Erythroblast (primary cell): ENCODE data around the gene CTNND2.
"Not testable (repeated sequence)": the region's sequence is repeated elsewhere in the genome, so short reads cannot be mapped to it uniquely, and the experiment has no call there.

ENCODE experiments used
- GATA1 ChIP-seq: IDR thresholded peaks from 2 replicates; pipeline ENCODE4 v1.6.1; 2011; ENCODE audit warnings: low read depth, mild to moderate bottlenecking, control low read depth, low read length, moderate library complexity
- POLR2A ChIP-seq: IDR thresholded peaks from 2 replicates; pipeline ENCODE4 v1.6.1; 2011; ENCODE audit warnings: mild to moderate bottlenecking, low read length

- TF ChIP-seq POLR2A, GATA1: not testable (repeated sequence)
Measured at GRCh38 chr5:11828566-11828965, 75.7 kb downstream of the CTNND2 start.
